Activated CD4-positive, alpha-beta T cell treated with anti-CD3 and anti-CD28 coated beads, Interleukin-2, Interleukin-4, amounts not matched to agents 100 ng/mL and 50 ng/mL, durations not matched to agents 16 hours and 8 hours (primary cell): ENCODE results near the gene ELAVL3.
"Not testable (repeated sequence)": the region's sequence is repeated elsewhere in the genome, so short reads cannot be mapped to it uniquely, and the experiment has no call there.

ENCODE experiments used
- DNase-seq: peaks from one replicate; pipeline ENCODE4 v3.0.0-alpha.2; 2020; ENCODE audit warnings: low spot score

ELAVL3 gene

GRCh38 chr19:11458912-11459311 is 21.9 kb downstream of the ELAVL3 start:
- DNase-seq: not testable (repeated sequence)

- no peak for DNase-seq
Observed at GRCh38 chr19:11458236-11458900, 22.5 kb downstream of the ELAVL3 start.

GRCh38 chr19:11457831-11458230 is 23.0 kb downstream of the ELAVL3 start:
- no peak for DNase-seq

GRCh38 chr19:11457115-11457514 is 23.7 kb downstream of the ELAVL3 start:
- no peak for DNase-seq

GRCh38 chr19:11456659-11457058 is 24.2 kb downstream of the ELAVL3 start:
- DNase-seq: no peak

- not testable (repeated sequence) for DNase-seq
Observed at GRCh38 chr19:11455233-11455554, 25.7 kb downstream of the ELAVL3 start.

GRCh38 chr19:11453468-11454341 is 27.1 kb downstream of the ELAVL3 start:
- no peak for DNase-seq

- DNase-seq: no peak
Observed at GRCh38 chr19:11452620-11453310, 28.1 kb downstream of the ELAVL3 start.

- DNase-seq: no peak
Observed at GRCh38 chr19:11451871-11452619, 28.8 kb downstream of the ELAVL3 start.

GRCh38 chr19:11451327-11451870 is 29.4 kb downstream of the ELAVL3 start:
- DNase-seq: no peak

GRCh38 chr19:11450570-11451326 is 30.1 kb downstream of the ELAVL3 start:
- no peak for DNase-seq

- no peak for DNase-seq
Observed at GRCh38 chr19:11448923-11449554, 31.8 kb downstream of the ELAVL3 start.

GRCh38 chr19:11448410-11448809 is 32.4 kb downstream of the ELAVL3 start:
- no peak for DNase-seq

- DNase-seq: no peak
Observed at GRCh38 chr19:11447347-11448262, 33.2 kb downstream of the ELAVL3 start.

GRCh38 chr19:11446652-11447301 is 34.1 kb downstream of the ELAVL3 start:
- no peak for DNase-seq

- no peak for DNase-seq
Observed at GRCh38 chr19:11446271-11446651, 34.6 kb downstream of the ELAVL3 start.

GRCh38 chr19:11445141-11445540 is 35.7 kb downstream of the ELAVL3 start:
- DNase-seq: no peak

- DNase-seq: no peak
Observed at GRCh38 chr19:11444059-11444458, 36.8 kb downstream of the ELAVL3 start.

GRCh38 chr19:11437955-11438354 is 42.9 kb downstream of the ELAVL3 start:
- DNase-seq: no peak
